NB4 (cell line): ENCODE data around the gene EIF4B.

ENCODE experiments used
- POLR2A ChIP-seq: IDR thresholded peaks from 2 replicates; pipeline ENCODE4 v1.6.1; 2011; ENCODE audit warnings: mild to moderate bottlenecking; ENCODE audit not compliant: insufficient read length; ENCODE audit errors: extremely low read depth
- TF ChIP-seq, protein P1 (sequence below): IDR thresholded peaks from one replicate; pipeline ENCODE4 v1.5.1; 2012; ENCODE audit warnings: low read depth, low read length

DNA sequence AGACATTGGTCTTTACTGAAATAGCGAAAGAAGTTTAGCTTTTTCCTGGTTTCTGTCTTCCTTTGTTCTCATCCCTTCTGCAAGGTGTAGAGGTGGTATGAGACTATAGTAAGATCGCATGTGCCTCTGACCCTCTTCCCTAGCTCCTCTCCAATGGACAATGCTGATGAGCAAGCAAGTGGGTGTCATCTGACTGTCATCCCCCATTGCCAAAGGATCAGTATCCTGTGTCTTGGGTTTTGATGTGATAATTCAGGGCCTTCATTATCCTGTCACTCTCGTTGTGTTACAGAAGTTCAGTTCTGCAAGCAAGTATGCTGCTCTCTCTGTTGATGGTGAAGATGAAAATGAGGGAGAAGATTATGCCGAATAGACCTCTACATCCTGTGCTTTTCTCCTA, 33.6 kb downstream of the EIF4B start:
- no peak for TF ChIP-seq POLR2A
- TF ChIP-seq, protein P1, sequence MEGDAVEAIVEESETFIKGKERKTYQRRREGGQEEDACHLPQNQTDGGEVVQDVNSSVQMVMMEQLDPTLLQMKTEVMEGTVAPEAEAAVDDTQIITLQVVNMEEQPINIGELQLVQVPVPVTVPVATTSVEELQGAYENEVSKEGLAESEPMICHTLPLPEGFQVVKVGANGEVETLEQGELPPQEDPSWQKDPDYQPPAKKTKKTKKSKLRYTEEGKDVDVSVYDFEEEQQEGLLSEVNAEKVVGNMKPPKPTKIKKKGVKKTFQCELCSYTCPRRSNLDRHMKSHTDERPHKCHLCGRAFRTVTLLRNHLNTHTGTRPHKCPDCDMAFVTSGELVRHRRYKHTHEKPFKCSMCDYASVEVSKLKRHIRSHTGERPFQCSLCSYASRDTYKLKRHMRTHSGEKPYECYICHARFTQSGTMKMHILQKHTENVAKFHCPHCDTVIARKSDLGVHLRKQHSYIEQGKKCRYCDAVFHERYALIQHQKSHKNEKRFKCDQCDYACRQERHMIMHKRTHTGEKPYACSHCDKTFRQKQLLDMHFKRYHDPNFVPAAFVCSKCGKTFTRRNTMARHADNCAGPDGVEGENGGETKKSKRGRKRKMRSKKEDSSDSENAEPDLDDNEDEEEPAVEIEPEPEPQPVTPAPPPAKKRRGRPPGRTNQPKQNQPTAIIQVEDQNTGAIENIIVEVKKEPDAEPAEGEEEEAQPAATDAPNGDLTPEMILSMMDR: no peak
